Measurements from ENCODE around the gene NISCH.

NISCH gene

DNA sequence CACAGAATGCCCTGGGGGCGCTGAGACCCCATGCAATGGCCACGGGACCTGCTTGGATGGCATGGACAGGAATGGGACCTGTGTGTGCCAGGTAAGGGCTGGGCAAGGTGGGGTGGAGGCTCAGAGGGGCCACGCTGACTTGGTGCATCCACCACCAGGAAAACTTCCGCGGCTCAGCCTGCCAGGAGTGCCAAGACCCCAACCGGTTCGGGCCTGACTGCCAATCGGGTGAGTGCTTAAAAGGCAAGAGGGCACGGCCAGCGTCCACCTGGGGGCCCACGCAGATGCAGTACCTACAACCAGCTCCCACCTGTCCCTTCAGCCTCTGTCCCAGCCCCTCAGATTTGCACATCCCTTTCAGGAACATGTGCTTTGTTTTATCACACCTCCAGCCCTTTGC lies 46.6 kb downstream of the NISCH start:
- no peak for DNase-seq (ENCODE audit: low read depth)
- H3K4me3 ChIP-seq (ENCODE audit: low read length), result no peak overlapping the region
- no peaks in the 10 kb centered on the region for H3K36me3 ChIP-seq (ENCODE audit: control insufficient read depth, insufficient read depth, low read length, severe bottlenecking)
- no peaks in the 10 kb centered on the region for H3K9me3 ChIP-seq (ENCODE audit: control insufficient read depth, low read length)
- H3K4me1 ChIP-seq (ENCODE audit: control insufficient read depth, insufficient read depth, low read length), result peaks cover 13% of the 10 kb centered on the region
- peaks cover 13% of the 10 kb centered on the region for H3K27me3 ChIP-seq (replicated peaks; ENCODE audit: control insufficient read depth, insufficient read depth, low read length)
- H3K9ac ChIP-seq (ENCODE audit: low read length), result no peak overlapping the region

DNA sequence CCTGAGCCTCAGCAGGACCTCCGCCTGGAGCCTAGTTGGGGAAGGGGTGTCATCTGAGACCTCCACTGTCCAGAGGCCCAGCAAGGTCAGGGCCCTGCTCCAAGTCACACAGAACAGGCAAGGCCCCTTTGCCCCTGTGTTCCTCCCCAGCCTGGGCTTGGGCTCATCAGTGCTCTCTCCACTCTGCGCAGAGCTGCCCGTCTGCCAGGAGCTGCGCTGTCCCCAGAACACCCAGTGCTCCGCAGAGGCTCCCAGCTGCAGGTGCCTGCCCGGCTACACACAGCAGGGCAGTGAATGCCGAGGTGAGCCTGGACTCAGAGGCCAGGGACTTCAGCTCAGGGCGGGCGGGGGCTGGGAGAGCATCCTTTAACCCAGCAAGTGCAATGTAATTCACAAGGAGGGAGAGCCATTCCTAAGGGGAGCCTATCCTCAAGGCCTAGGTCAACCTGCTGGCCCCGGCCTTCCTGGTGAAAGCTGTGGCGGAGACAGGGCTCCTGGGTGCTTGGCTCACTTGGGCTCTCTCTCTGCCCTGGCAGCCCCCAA lies 47.5 kb downstream of the NISCH start:
- Histone ChIP-seq H3K9ac (ENCODE audit: low read length) (no peak overlapping the region), H3K36me3 (ENCODE audit: control insufficient read depth, insufficient read depth, low read length, severe bottlenecking) (no peaks in the 10 kb centered on the region), H3K27me3 (replicated peaks; ENCODE audit: control insufficient read depth, insufficient read depth, low read length) (peaks cover 13% of the 10 kb centered on the region), H3K4me1 (ENCODE audit: control insufficient read depth, insufficient read depth, low read length) (peaks cover 11% of the 10 kb centered on the region), H3K4me3 (ENCODE audit: low read length) (no peak overlapping the region), H3K9me3 (ENCODE audit: control insufficient read depth, low read length) (no peaks in the 10 kb centered on the region)
- DNase-seq (ENCODE audit: low read depth), result no peak

- no peak for DNase-seq (ENCODE audit: low read depth)
- Histone ChIP-seq H3K4me1 (ENCODE audit: control insufficient read depth, insufficient read depth, low read length) (peaks cover under 1% of the 10 kb centered on the region), H3K36me3 (ENCODE audit: control insufficient read depth, insufficient read depth, low read length, severe bottlenecking) (no peaks in the 10 kb centered on the region), H3K9ac (ENCODE audit: low read length) (no peak overlapping the region), H3K4me3 (ENCODE audit: low read length) (no peak overlapping the region), H3K27me3 (replicated peaks; ENCODE audit: control insufficient read depth, insufficient read depth, low read length) (peaks cover 13% of the 10 kb centered on the region), H3K9me3 (ENCODE audit: control insufficient read depth, low read length) (no peaks in the 10 kb centered on the region)
These were observed 48.5 kb downstream of the NISCH start for GRCh38 chr3:52503788-52504424.

- no peak overlapping the region for H3K4me3 ChIP-seq (ENCODE audit: low read length)
- DNase-seq (ENCODE audit: low read depth), result no peak
- no peaks in the 10 kb centered on the region for H3K4me1 ChIP-seq (ENCODE audit: control insufficient read depth, insufficient read depth, low read length)
- H3K9me3 ChIP-seq (ENCODE audit: control insufficient read depth, low read length), result no peaks in the 10 kb centered on the region
- H3K9ac ChIP-seq (ENCODE audit: low read length), result no peak overlapping the region
- H3K27me3 ChIP-seq (replicated peaks; ENCODE audit: control insufficient read depth, insufficient read depth, low read length), result peaks cover 18% of the 10 kb centered on the region
- H3K36me3 ChIP-seq (ENCODE audit: control insufficient read depth, insufficient read depth, low read length, severe bottlenecking), result no peaks in the 10 kb centered on the region
These were observed 49.6 kb downstream of the NISCH start for GRCh38 chr3:52504977-52505376.

DNA sequence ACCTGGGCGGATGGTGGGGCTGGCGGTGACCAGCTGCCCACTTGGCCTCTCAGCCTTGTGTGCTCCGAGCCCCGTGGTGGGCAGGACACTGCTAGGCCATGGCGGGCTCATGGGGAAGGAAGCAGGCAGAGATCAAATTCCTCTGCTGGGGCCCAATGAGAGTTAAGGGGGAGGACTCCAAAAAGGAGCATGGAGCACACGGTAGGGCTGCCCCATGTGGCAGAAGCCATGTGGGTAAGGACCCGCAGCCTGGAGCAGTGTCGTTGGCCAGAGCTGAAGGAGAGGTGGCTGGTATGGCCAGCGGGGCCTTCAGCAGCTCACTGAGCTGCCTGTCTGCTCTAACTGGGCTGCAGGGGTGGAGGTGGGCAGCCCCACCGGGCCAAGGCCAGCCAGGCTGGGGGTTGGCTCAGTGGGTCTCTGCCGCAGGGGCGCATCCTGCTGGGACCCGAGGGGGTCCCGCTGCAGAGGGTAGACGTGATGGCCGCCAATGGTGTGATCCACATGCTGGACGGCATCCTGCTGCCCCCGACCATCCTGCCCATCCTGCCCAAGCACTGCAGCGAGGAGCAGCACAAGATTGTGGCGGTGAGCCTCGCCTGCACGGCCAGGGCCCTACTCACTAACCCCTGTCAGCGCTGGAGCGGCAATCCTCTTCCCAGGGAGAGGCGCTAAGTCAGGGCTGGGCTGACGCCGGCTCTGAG lies 51.0 kb downstream of the NISCH start:
- DNase-seq (ENCODE audit: low read depth), result no peak

DNA sequence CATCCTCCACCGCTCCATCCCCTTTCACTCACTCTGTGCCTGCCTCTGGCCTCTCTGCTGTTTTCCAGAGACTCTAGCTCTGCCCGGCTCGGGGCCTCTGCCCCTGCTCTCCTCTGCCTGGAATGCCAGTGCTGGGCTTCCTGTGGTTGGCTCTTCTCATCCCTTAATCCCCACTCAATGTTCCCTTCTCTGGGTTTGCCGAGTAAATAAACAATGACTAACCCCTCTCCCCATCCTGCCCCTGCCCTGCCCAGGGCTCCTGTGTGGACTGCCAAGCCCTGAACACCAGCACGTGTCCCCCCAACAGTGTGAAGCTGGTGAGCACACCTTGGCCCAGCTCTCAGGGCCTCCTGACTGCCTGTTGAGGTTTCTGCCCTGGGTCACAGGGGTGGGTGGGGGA lies 52.0 kb downstream of the NISCH start:
- peak; percentile 87 for DNase-seq (ENCODE audit: low read depth)
- Histone ChIP-seq H3K4me1 (ENCODE audit: control insufficient read depth, insufficient read depth, low read length) (no peaks in the 10 kb centered on the region), H3K9ac (ENCODE audit: low read length) (no peak overlapping the region), H3K9me3 (ENCODE audit: control insufficient read depth, low read length) (no peaks in the 10 kb centered on the region), H3K4me3 (ENCODE audit: low read length) (no peak overlapping the region), H3K27me3 (replicated peaks; ENCODE audit: control insufficient read depth, insufficient read depth, low read length) (peaks cover 36% of the 10 kb centered on the region), H3K36me3 (ENCODE audit: control insufficient read depth, insufficient read depth, low read length, severe bottlenecking) (no peaks in the 10 kb centered on the region)

More for the DNA sequence above, 51.0 kb downstream of the NISCH start:
- no peaks in the 10 kb centered on the region for H3K4me1 ChIP-seq (ENCODE audit: control insufficient read depth, insufficient read depth, low read length)
- H3K4me3 ChIP-seq (ENCODE audit: low read length), result no peak overlapping the region
- H3K27me3 ChIP-seq (replicated peaks; ENCODE audit: control insufficient read depth, insufficient read depth, low read length), result peaks cover 28% of the 10 kb centered on the region
- no peaks in the 10 kb centered on the region for H3K36me3 ChIP-seq (ENCODE audit: control insufficient read depth, insufficient read depth, low read length, severe bottlenecking)
- H3K9me3 ChIP-seq (ENCODE audit: control insufficient read depth, low read length), result no peaks in the 10 kb centered on the region
- H3K9ac ChIP-seq (ENCODE audit: low read length), result no peak overlapping the region

GRCh38 chr3:52509753-52510328 lies 54.4 kb downstream of the NISCH start:
- H3K4me3 ChIP-seq (ENCODE audit: low read length), result no peak overlapping the region
- H3K36me3 ChIP-seq (ENCODE audit: control insufficient read depth, insufficient read depth, low read length, severe bottlenecking), result no peaks in the 10 kb centered on the region
- no peak for DNase-seq (ENCODE audit: low read depth)
- H3K9me3 ChIP-seq (ENCODE audit: control insufficient read depth, low read length), result no peaks in the 10 kb centered on the region
- peaks cover 46% of the 10 kb centered on the region for H3K27me3 ChIP-seq (replicated peaks; ENCODE audit: control insufficient read depth, insufficient read depth, low read length)
- H3K9ac ChIP-seq (ENCODE audit: low read length), result no peak overlapping the region
- H3K4me1 ChIP-seq (ENCODE audit: control insufficient read depth, insufficient read depth, low read length), result no peaks in the 10 kb centered on the region

DNA sequence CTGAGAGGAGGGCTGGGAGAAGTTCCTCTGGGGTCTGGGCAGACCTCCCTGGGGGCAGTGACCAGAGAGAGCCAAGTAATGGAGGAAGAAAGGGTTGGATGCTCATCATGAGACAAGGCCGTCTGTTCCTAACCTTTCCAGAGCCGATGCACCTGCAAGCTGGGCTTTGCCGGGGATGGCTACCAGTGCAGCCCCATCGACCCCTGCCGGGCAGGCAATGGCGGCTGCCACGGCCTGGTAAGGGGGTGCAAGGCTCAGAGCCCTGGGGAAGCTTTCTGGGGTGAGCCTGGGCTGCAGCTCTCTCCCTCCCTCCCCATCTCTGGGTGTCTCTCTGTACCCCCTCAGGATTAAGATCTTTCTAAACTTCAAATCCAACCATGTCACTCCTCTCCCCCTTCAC lies 56.1 kb downstream of the NISCH start:
- Histone ChIP-seq H3K27me3 (replicated peaks; ENCODE audit: control insufficient read depth, insufficient read depth, low read length) (peaks cover 42% of the 10 kb centered on the region), H3K4me3 (ENCODE audit: low read length) (no peak overlapping the region), H3K4me1 (ENCODE audit: control insufficient read depth, insufficient read depth, low read length) (no peaks in the 10 kb centered on the region), H3K9ac (ENCODE audit: low read length) (no peak overlapping the region), H3K36me3 (ENCODE audit: control insufficient read depth, insufficient read depth, low read length, severe bottlenecking) (no peaks in the 10 kb centered on the region), H3K9me3 (ENCODE audit: control insufficient read depth, low read length) (no peaks in the 10 kb centered on the region)
- DNase-seq (ENCODE audit: low read depth), result no peak

GRCh38 chr3:52512105-52512504 lies 56.7 kb downstream of the NISCH start:
- no peaks in the 10 kb centered on the region for H3K9me3 ChIP-seq (ENCODE audit: control insufficient read depth, low read length)
- no peak overlapping the region for H3K4me3 ChIP-seq (ENCODE audit: low read length)
- no peak overlapping the region for H3K9ac ChIP-seq (ENCODE audit: low read length)
- no peak for DNase-seq (ENCODE audit: low read depth)
- H3K4me1 ChIP-seq (ENCODE audit: control insufficient read depth, insufficient read depth, low read length), result no peaks in the 10 kb centered on the region
- no peaks in the 10 kb centered on the region for H3K36me3 ChIP-seq (ENCODE audit: control insufficient read depth, insufficient read depth, low read length, severe bottlenecking)
- peaks cover 42% of the 10 kb centered on the region for H3K27me3 ChIP-seq (replicated peaks; ENCODE audit: control insufficient read depth, insufficient read depth, low read length)

DNA sequence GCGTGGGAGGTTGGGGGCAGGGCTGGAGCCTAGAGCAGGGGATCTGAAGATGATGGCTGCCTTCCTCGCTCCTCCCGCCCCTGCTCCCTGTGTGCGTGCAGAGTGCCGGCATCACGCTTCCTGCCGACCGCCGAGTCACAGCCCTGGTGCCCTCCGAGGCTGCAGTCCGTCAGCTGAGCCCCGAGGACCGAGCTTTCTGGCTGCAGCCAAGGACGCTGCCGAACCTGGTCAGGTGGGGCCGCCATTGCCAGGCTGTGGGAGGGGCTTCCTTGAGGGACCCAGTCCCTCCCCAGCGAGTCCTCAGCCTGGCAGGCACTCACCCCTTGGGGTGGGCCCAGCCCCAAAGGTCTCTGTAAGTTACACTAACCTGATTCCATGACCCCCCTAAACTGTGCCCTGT lies 57.3 kb downstream of the NISCH start:
- Histone ChIP-seq H3K9me3 (ENCODE audit: control insufficient read depth, low read length) (no peaks in the 10 kb centered on the region), H3K4me3 (ENCODE audit: low read length) (no peak overlapping the region), H3K36me3 (ENCODE audit: control insufficient read depth, insufficient read depth, low read length, severe bottlenecking) (no peaks in the 10 kb centered on the region), H3K4me1 (ENCODE audit: control insufficient read depth, insufficient read depth, low read length) (no peaks in the 10 kb centered on the region), H3K27me3 (replicated peaks; ENCODE audit: control insufficient read depth, insufficient read depth, low read length) (peaks cover 42% of the 10 kb centered on the region), H3K9ac (ENCODE audit: low read length) (no peak overlapping the region)
- no peak for DNase-seq (ENCODE audit: low read depth)

- H3K9me3 ChIP-seq (ENCODE audit: control insufficient read depth, low read length), result no peaks in the 10 kb centered on the region
- DNase-seq (ENCODE audit: low read depth), result no peak
- H3K4me3 ChIP-seq (ENCODE audit: low read length), result no peak overlapping the region
- H3K36me3 ChIP-seq (ENCODE audit: control insufficient read depth, insufficient read depth, low read length, severe bottlenecking), result no peaks in the 10 kb centered on the region
- H3K9ac ChIP-seq (ENCODE audit: low read length), result no peak overlapping the region
- peaks cover 47% of the 10 kb centered on the region for H3K27me3 ChIP-seq (replicated peaks; ENCODE audit: control insufficient read depth, insufficient read depth, low read length)
- H3K4me1 ChIP-seq (ENCODE audit: control insufficient read depth, insufficient read depth, low read length), result no peaks in the 10 kb centered on the region
These were observed 57.9 kb downstream of the NISCH start for GRCh38 chr3:52513281-52513680.

Data from adipocyte (in vitro differentiated cells).